ENCODE measurements around the gene ENAH.

- TF ChIP-seq EZH2 (IDR thresholded peaks at IDR 0.05; ENCODE audit: low read length), result no peak
- TF ChIP-seq, protein P1, sequence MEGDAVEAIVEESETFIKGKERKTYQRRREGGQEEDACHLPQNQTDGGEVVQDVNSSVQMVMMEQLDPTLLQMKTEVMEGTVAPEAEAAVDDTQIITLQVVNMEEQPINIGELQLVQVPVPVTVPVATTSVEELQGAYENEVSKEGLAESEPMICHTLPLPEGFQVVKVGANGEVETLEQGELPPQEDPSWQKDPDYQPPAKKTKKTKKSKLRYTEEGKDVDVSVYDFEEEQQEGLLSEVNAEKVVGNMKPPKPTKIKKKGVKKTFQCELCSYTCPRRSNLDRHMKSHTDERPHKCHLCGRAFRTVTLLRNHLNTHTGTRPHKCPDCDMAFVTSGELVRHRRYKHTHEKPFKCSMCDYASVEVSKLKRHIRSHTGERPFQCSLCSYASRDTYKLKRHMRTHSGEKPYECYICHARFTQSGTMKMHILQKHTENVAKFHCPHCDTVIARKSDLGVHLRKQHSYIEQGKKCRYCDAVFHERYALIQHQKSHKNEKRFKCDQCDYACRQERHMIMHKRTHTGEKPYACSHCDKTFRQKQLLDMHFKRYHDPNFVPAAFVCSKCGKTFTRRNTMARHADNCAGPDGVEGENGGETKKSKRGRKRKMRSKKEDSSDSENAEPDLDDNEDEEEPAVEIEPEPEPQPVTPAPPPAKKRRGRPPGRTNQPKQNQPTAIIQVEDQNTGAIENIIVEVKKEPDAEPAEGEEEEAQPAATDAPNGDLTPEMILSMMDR (optimal IDR thresholded peaks at IDR 0.05 in 1 of 3, IDR thresholded peaks at IDR 0.05 in 1 of 3, conservative IDR thresholded peaks at IDR 0.05 in 1 of 3; ENCODE audit: extremely low read depth in 1 of 3, insufficient read depth in 2 of 3, low read length in 3 of 3), result no peak
Observed at GRCh38 chr1:225509770-225510169, 143.2 kb downstream of the ENAH start.
